GM20000 (cell line): ENCODE results near the gene JAKMIP1.

ENCODE experiments used
- DNase-seq: peaks from one replicate; pipeline ENCODE4 v3.0.0; 2012; ENCODE audit warnings: low spot score
- CTCF ChIP-seq: IDR thresholded peaks from 2 replicates; pipeline ENCODE4 v1.5.1; 2012; ENCODE audit warnings: mild to moderate bottlenecking, control low read depth; ENCODE audit errors: extremely low read depth, missing control alignments

The JAKMIP1 gene

GRCh38 chr4:6114601-6115000 is 85.7 kb downstream of the JAKMIP1 start:
- no peak for DNase-seq
- TF ChIP-seq CTCF: no peak

DNA sequence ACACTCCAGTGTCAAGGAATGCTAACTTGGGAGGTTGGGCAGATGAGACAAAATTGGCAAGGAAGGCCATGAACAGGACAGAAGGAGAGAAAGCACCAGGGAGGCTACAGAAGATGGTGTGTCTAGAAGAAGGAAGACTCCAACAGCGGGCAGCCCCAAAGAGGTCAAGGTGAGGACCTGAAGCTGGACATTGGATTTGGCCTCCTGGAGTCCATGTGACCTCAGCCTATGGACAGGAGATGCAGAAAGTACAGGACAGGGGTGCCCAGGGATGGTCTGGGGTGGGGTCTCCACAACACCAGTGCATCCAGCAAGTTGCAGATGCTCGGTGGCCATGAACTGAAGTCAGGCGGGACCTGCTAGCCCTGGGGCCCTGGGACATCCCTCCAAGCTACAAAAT is 86.2 kb downstream of the JAKMIP1 start:
- DNase-seq: no peak
- no peak for TF ChIP-seq CTCF

GRCh38 chr4:6113641-6114040 is 86.7 kb downstream of the JAKMIP1 start:
- no peak for TF ChIP-seq CTCF

GRCh38 chr4:6112606-6113290 is 87.6 kb downstream of the JAKMIP1 start:
- no peak for DNase-seq
- no peak for TF ChIP-seq CTCF

More at GRCh38 chr4:6113641-6114040, 86.7 kb downstream of the JAKMIP1 start:
- DNase-seq: no peak

DNA sequence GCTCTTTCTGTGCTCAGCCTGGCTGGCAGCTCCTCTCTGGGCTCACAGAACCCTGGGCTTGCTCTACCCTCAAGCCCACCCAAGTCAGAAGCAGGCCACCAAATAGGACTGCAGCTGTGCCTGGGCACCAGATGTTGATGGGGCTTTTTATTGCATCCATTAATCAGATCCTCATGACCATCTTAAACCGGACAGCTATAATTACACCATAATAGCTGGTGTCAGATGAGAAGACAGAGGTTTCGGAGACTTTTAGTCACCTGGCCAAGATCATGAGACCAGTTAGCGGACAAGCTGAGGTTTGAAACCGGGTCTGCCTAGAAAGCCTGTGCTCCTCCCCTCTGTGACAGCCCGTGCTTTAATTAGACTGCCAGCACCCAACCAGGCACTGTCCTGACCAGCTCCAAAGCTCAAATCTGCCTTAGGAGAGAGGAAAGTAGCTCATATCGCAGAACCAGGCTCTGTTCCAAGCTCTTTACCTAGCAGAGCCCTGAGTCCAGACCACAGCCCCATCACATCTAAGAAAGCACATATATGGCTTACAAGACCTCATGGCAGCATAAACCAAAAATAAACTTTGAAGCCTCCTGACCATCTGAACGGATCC is 88.9 kb downstream of the JAKMIP1 start:
- no peak for DNase-seq
- TF ChIP-seq CTCF: no peak

DNA sequence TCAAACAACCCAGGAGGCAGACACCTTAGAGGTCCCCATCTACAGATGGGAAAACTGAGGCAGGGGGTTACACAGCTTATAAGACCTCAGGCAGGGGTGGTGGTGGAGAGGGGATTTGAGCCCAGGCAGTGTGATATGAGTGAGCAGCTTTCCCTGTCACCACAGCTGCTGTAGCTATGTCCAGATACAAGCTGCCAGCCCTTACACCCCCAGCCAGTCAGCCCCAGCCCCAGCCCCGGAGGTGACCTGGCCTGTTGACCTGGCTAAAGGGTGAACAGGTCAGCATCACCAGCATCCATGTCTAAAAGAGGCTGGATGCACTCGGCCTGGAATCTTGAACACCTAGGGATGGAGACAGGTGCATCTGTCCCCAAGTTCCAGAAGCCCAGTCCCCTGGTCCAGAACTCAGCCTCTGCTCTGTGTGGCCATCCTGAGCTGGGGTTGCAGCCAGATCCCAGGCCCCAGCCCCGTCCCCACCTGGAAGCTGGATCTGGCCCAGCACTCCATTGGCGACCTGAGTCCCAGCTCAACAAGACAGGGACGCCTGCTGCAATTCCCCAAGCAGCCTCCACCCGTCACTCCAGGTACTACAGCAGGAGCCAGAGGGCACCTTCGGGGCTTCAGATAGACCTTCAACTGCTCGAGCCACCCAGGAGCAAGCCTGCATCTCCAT is 89.5 kb downstream of the JAKMIP1 start:
- no peak for DNase-seq
- no peak for TF ChIP-seq CTCF

DNA sequence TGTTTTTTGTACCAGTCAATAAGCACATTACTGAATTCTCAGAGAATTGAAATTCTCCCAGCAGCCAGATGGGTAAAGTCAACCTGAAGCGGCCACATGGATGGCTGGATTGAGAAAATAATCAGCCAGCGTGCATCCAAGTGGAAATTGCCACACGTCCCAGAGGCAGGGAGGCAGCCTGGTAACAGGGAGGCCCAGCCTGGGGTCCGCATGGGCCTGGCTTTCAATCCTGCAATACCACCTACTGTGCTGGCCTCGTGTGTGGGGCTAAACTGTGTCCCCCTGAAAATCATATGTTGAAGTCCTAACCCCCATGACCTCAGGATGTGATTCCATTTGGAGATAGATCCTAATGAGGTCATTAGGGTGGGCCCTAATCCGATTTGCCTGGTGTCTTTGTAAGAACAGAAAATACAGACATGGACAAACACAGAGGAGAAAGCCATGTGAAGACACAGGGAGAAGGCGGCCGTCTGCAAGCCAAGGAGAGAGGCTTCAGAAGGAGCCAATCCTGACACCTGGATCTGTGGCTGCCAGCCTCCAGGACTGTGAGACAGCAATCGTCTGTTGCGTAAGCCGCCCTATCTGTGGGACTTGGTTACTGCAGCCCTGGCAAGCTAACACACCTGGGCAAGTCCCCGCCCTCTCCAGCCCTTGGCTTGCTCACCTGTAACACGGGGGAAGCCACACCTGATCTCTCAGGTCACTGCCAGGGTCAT is 90.3 kb downstream of the JAKMIP1 start:
- no peak for DNase-seq
- TF ChIP-seq CTCF: peak; percentile 7
